Natural killer cell treated with Interleukin-12 subunit alpha and Interleukin-12 subunit beta and Interleukin-15 and Interleukin-18, amount 100 ng/mL, for 72 hours (primary cell): ENCODE measurements around the gene TTC7B. TPM values are rescaled to one million over a fixed set of nuclear protein-coding genes. Genes with fewer than 3 reads are reported as not detected.

ENCODE experiments used
- ATAC-seq, 2 donors: fragments of 150-1000 bp; cut with Tn5 transposase in 1 of 2; sonication (Bioruptor Pico), chemical (Tn5 transposase) in 1 of 2; 2 replicates each; pipeline ENCODE4 v1.10.0; 2021
- DNase-seq: peaks from one replicate; pipeline ENCODE4 v3.0.0; 2022; ENCODE audit warnings: low spot score
- H3K27ac Mint-ChIP-seq, 2 donors: 1 replicate in 1 of 2; 2 replicates in 1 of 2; pipeline ENCODE4 v1.8.0; 2022; ENCODE audit warnings: mixed read lengths in 2 of 2, mild to moderate bottlenecking in 1 of 2, moderate library complexity in 1 of 2
- H3K27me3 Mint-ChIP-seq, 2 donors: 1 replicate in 1 of 2; 2 replicates in 1 of 2; pipeline ENCODE4 v1.8.0; 2022; ENCODE audit warnings: mixed read lengths in 2 of 2
- H3K36me3 Mint-ChIP-seq: one replicate; pipeline ENCODE4 v1.8.0; 2022; ENCODE audit warnings: mixed read lengths
- H3K4me1 Mint-ChIP-seq, 2 donors: 1 replicate in 1 of 2; 2 replicates in 1 of 2; pipeline ENCODE4 v1.8.0; 2022; ENCODE audit warnings: low read depth in 2 of 2, mixed read lengths in 2 of 2, mild to moderate bottlenecking in 1 of 2
- H3K4me3 Mint-ChIP-seq: one replicate; pipeline ENCODE4 v1.8.0; 2022; ENCODE audit warnings: mixed read lengths
- H3K9me3 Mint-ChIP-seq: 2 replicates; pipeline ENCODE4 v1.8.0; 2022; ENCODE audit warnings: mixed read lengths
- total RNA-seq, 2 donors: library from RNA; stranded (reverse); gene quantifications; one replicate each; pipeline ENCODE4 v1.2.3, GENCODE V29; 2022

The TTC7B gene
- total RNA-seq, 2 donors from 2014 or later, result 8.9 to 24.5 TPM

DNA sequence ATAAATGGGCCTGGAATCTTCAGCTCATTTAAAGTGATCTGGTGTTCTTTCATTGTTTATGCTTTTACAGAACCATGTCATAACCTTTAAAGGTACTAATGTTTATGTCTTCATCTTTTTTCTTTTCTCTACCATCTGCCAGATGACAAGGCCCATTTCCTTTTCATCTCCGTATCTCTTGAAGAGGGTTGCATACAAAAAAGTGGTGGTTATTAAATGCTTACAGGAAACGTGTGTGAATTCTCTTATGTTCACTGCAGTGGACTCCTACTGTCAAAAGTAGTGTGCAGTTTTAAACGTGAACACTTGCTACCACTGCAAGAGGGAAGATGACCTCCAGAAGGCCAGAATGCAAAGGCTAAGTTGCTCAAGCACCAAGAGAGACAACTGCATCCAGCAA, 91.4 kb downstream of the TTC7B start:
- no peaks in the 10 kb centered on the region for H3K36me3 Mint-ChIP-seq
- H3K27me3 Mint-ChIP-seq, result no peaks in the 10 kb centered on the region
- no peaks in the 10 kb centered on the region for H3K9me3 Mint-ChIP-seq
- no peak for DNase-seq
- no peaks in the 10 kb centered on the region for H3K4me1 Mint-ChIP-seq
- no peak overlapping the region for H3K4me3 Mint-ChIP-seq
- ATAC-seq, result no peak
- H3K27ac Mint-ChIP-seq, result no peak overlapping the region

DNA sequence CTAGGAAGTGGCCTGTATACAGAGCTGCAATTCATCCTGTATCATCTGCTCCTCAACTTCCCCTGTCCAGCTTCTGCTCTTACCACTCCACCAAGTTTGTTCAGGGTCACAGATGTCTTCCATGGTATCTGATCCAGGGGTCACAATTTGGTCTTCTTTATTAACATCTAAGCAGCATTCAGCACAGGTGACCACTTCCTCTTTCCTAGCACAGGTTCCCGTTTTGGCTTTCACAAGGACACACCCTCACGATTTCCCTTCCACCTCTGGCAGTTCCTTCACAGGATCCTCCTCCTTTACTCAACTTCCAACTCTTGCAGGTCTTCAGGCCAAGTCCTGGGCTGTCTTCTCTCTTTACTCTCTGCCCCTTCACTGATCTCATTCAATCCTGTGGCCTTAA, 93.6 kb downstream of the TTC7B start:
- H3K9me3 Mint-ChIP-seq, result no peaks in the 10 kb centered on the region
- DNase-seq (no peak), ATAC-seq (no peak)
- no peak overlapping the region for H3K4me3 Mint-ChIP-seq
- H3K4me1 Mint-ChIP-seq, result no peaks in the 10 kb centered on the region
- H3K27ac Mint-ChIP-seq, result no peak overlapping the region
- H3K27me3 Mint-ChIP-seq, result no peaks in the 10 kb centered on the region
- no peaks in the 10 kb centered on the region for H3K36me3 Mint-ChIP-seq

DNA sequence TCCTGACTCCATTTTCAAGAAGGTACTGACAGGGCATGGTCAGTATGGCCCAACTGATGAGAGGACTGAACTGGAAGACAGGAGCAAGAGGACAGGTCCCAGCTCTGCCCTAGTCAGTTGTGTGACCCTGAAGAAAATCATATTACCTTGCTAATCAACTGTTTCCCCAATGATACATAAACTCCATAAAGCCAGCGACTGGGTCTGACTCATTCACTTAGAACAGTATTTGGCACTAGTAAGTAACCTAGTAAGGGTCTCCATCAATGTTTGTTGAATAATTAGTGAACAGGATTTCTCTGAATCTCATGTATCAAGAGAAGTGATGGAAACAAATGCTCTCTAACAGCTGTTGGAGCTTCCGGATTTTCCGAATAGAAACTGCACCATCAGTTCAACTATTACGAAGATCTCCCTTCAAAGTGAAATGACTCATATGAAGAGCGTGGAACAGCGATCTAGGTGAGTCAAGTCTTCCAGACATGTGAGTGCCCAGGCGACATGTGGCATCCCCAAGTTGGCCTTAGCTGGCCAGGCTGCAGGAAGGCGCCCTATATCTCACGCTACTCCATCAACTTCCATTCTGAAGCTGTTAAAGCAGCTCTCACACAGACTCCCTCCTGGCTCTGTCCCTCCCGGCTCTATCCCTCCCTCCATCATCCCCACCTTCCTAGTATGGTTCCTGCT, 94.5 kb downstream of the TTC7B start:
- Mint-ChIP-seq H3K4me1 (no peaks in the 10 kb centered on the region), H3K9me3 (no peaks in the 10 kb centered on the region), H3K4me3 (no peak overlapping the region), H3K36me3 (no peaks in the 10 kb centered on the region), H3K27me3 (peaks cover 0 to 2% of the 10 kb centered on the region in 2 donors), H3K27ac (no peak overlapping the region)
- DNase-seq (no peak), ATAC-seq (no peak)

DNA sequence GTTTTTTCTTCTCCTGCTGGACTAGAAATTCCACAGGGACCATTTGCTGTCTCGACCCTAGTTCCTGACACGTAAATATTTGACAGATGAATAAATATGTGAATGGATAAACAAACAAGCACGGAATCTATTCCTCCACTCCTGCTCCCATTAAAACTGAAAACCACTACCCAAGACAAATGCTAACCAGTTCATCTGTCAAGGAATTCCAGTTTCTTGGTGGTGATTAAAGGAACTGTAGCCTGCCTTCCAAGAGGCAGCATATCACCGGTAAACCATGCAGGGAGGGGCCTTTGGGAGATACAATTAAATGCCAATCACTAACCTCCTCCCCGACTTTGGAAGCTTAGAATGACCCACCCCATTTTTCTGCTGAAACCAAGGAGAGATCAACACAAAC, 95.4 kb downstream of the TTC7B start:
- Mint-ChIP-seq H3K9me3 (no peaks in the 10 kb centered on the region), H3K27ac (no peak overlapping the region), H3K4me1 (no peaks in the 10 kb centered on the region), H3K36me3 (no peaks in the 10 kb centered on the region), H3K4me3 (no peak overlapping the region), H3K27me3 (peaks cover 0 to 7% of the 10 kb centered on the region in 2 donors)
- DNase-seq (no peak), ATAC-seq (no peak)

DNA sequence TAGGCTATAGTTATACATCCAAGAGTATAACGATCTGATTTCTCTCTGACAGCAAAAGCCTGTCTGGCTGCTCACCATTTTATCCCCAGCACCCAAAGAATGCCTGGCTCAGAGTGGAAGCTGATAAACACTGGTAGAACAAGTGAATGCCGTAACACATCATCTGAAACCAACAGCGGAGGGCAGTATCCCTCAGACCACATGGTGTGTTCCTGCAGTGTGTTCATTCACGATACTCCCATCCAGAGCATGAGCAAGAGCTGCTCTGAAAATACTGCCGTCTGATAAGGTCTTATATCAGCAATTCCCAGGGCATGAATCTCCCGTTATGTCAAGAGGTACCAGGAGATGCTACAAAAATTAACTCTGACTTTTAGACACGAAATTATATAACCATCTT, 95.9 kb downstream of the TTC7B start:
- Mint-ChIP-seq H3K27ac (no peak overlapping the region), H3K4me1 (no peaks in the 10 kb centered on the region), H3K27me3 (peaks cover 0 to 7% of the 10 kb centered on the region in 2 donors), H3K4me3 (no peak overlapping the region), H3K9me3 (no peaks in the 10 kb centered on the region), H3K36me3 (no peaks in the 10 kb centered on the region)
- ATAC-seq (no peak), DNase-seq (no peak)

DNA sequence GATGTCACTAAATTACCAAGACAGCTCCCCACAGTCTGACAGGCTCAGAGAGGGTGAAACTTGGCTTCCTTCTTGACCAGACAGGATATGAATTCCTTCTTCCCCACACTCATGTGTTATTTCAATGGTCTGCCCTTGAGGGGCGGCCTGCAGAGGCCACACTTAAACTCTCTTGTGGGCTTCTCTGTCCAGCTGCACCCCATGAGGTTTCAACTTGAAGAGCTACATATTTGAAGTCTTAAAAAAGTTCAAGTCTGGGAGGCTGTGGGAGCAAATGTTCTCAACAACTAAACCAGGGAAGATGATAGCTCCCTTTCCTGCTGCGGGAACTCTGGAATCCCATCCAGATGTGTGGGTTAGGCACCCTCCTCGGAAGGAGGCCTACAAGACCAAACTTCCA, 98.3 kb downstream of the TTC7B start:
- H3K4me3 Mint-ChIP-seq, result no peak overlapping the region
- H3K27me3 Mint-ChIP-seq, result peaks cover 4 to 12% of the 10 kb centered on the region in 2 donors
- no peaks in the 10 kb centered on the region for H3K9me3 Mint-ChIP-seq
- ATAC-seq (no peak), DNase-seq (no peak)
- no peak overlapping the region for H3K27ac Mint-ChIP-seq
- H3K4me1 Mint-ChIP-seq, result no peaks in the 10 kb centered on the region
- H3K36me3 Mint-ChIP-seq, result no peaks in the 10 kb centered on the region

DNA sequence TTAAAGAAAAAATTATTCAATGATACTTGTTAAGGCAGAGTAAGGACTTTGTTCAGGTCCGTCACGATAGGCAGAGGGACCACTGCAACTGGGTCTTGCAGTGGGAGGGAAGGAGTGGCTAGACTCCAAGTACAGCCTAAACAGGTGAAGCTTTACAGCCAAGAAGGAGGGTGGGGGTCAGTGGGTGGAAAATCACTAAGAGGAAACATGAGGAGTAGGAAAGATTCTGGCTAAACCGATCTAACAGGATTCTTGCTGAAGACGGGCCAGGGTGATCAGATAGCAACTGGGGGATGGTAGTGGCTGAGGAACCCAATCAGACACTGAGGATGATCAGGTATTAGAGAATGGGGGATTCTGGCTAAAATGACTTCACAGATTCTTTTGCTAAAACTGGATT, 100.2 kb downstream of the TTC7B start:
- Mint-ChIP-seq H3K4me3 (no peak overlapping the region), H3K4me1 (no peaks in the 10 kb centered on the region), H3K27me3 (peaks cover 4 to 12% of the 10 kb centered on the region in 2 donors), H3K9me3 (no peaks in the 10 kb centered on the region), H3K36me3 (no peaks in the 10 kb centered on the region), H3K27ac (no peak overlapping the region)
- DNase-seq, result no peak
- ATAC-seq, result no peak

DNA sequence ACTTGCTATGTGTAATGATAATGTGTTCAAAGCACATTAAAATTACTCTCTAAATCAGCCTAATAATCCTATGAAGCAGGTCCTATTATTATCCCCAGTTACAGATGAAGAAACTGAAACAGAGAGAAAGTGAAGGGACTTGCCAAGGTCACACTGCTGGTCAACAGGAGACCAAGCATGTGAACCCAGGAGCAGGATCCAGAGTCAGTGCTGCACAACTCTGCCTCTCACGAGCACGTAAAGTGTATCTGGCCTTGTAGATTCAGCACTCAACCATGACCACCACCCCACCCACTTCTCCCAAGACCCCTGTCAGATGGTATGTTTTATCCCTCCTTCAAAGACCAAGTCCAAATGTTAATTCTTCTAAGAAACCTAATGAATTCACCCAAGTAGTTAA, 100.7 kb downstream of the TTC7B start:
- H3K36me3 Mint-ChIP-seq, result no peaks in the 10 kb centered on the region
- H3K9me3 Mint-ChIP-seq, result no peaks in the 10 kb centered on the region
- H3K27me3 Mint-ChIP-seq, result peaks cover 4 to 12% of the 10 kb centered on the region in 2 donors
- H3K4me3 Mint-ChIP-seq, result no peak overlapping the region
- no peak for ATAC-seq
- no peaks in the 10 kb centered on the region for H3K4me1 Mint-ChIP-seq
- H3K27ac Mint-ChIP-seq, result no peak overlapping the region
- DNase-seq, result no peak

DNA sequence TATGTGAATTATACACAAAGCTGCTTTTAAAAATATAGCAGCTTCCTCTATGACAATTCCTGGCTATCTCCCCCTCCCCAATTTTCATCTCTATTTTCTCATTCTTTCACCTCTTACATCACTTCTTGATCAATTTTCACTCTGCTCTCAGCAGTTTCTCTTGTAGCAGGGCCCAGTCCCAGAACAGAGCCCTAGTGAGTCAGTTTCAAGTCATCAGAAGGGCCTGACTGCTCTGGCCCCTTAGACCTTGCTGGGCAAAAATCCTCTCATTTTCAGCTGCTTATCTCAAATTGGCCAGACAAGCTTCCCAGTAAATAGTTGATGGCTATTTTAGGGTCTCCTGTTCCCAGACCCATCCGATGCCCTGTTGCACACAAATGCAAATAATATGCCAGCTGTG, 101.4 kb downstream of the TTC7B start:
- no peaks in the 10 kb centered on the region for H3K9me3 Mint-ChIP-seq
- H3K27me3 Mint-ChIP-seq, result peaks cover 9 to 12% of the 10 kb centered on the region in 2 donors
- ATAC-seq (no peak), DNase-seq (no peak)
- no peaks in the 10 kb centered on the region for H3K36me3 Mint-ChIP-seq
- H3K4me3 Mint-ChIP-seq, result no peak overlapping the region
- H3K4me1 Mint-ChIP-seq, result no peaks in the 10 kb centered on the region
- no peak overlapping the region for H3K27ac Mint-ChIP-seq

DNA sequence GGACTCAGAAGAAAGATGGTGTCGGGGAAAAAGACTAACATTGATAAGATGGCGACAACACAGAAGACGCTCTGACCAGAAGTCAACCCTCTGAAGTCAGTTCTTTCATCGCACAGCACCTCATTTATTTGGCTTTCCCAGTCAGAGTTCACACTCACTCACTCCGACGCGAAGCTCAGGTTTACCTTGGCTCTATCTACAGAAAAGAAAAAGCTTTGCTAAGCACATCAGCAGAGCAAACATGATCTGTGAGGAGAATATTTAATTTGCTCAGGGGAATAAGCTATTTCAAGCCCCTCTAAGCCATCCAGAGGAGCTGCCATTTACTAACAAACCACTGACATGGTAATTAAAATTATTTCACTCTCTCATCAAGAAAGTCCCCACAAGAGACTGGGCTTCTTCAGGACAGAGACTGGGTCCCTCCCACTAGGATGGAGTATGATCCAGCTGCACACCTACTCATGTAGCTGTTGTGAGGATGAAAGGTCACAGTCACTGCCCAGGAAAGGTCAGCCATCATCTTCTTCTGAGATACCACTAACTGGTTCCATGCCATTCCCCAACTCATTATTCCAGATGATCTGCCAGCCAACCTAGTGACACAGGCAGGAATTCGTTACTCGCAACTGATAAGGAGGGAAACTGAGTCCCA, 111.4 kb downstream of the TTC7B start:
- H3K9me3 Mint-ChIP-seq, result no peaks in the 10 kb centered on the region
- H3K36me3 Mint-ChIP-seq, result no peaks in the 10 kb centered on the region
- H3K4me3 Mint-ChIP-seq, result no peak overlapping the region
- H3K27ac Mint-ChIP-seq, result no peak overlapping the region
- no peak for DNase-seq
- H3K4me1 Mint-ChIP-seq, result no peaks in the 10 kb centered on the region
- no peak for ATAC-seq
- peaks cover 0 to 4% of the 10 kb centered on the region in 2 donors for H3K27me3 Mint-ChIP-seq

DNA sequence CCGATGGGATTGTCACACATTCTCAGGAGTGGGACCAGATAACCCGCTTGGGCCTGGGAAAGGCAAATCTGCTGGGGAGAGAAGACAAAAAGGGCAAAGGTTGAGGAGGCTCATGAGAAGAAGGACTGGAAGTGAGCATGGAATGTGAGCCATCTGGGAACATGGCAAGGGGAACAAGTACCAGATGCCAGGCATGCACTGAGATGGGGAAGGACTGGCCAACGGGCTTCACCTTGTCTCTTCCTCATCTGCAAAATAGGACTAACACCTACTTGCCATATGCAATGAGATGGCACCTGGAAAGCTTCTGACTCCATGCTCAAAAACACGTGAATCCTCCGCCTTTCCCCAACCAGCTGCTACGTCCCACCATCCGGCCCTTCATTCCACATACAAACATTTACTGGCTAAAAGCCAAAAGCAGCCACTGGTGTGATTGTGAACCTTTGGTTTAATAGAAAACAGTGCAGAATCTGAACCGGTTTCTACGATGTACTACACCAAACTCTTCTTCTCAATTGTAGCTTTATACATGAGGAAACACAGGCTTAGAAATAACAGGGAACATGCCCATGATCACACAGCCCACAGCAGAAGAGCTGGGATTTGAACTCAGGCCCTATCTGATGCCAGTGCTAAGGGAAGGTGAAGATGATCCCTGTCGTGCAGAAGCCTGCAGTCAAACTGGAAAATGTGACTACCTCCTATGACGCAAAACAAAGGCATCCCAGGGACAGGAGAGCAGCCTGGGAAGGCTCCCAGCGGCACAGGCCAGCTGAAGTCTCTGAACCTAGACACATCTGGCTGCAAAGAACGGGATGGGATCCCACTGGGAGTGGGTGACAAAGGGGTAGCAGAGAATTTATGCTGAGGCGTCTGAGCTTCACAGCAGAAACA, 112.1 kb downstream of the TTC7B start:
- ATAC-seq, result no peak
- Mint-ChIP-seq H3K27ac (no peak overlapping the region), H3K27me3 (peaks cover 0 to 4% of the 10 kb centered on the region in 2 donors), H3K9me3 (no peaks in the 10 kb centered on the region), H3K4me3 (no peak overlapping the region), H3K36me3 (no peaks in the 10 kb centered on the region), H3K4me1 (no peaks in the 10 kb centered on the region)
- no peak for DNase-seq

DNA sequence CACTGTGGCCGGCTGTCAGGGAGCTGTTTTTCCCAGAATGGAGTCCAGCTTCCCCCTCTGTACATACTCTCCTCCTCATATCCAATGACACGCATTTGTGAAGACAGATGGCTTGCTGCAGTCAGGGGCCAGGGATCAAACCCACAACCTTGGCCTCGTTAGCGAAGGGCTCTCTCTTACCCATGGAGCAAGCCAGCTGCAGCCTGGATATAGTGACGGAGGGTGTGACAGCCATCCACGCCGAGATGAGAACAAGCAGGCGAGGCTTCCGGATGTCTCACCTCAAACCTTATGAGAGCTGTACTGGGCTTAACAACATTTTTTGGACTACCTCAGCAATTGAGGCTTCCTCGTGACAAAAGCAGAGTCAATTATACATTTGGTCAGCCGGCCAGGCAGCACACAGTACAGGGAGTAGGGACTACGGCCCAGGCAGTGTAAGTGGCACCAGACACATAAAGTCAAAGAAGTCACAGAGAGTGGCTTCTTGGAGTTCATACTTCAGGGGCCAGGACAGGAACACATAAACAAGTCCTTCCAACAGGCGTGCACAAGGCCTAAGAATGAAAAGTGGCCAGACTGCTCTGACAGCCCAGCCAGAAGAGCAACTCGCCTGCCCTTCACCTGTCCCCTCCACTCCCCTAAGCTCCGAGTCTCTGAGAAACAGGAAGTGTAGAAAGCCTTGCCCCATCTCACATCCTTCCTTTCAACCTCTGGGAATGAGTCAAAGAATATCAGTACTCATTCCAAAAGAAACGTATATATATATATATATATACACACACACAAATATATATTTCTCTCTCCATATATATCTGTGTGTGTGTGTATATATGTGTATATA, 115.1 kb downstream of the TTC7B start:
- Mint-ChIP-seq H3K4me1 (no peaks in the 10 kb centered on the region), H3K9me3 (no peaks in the 10 kb centered on the region), H3K36me3 (no peaks in the 10 kb centered on the region), H3K27ac (no peak overlapping the region), H3K27me3 (peaks cover 0 to 6% of the 10 kb centered on the region in 2 donors), H3K4me3 (no peak overlapping the region)
- DNase-seq, result no peak
- ATAC-seq, result peak; percentile 26 to 53

DNA sequence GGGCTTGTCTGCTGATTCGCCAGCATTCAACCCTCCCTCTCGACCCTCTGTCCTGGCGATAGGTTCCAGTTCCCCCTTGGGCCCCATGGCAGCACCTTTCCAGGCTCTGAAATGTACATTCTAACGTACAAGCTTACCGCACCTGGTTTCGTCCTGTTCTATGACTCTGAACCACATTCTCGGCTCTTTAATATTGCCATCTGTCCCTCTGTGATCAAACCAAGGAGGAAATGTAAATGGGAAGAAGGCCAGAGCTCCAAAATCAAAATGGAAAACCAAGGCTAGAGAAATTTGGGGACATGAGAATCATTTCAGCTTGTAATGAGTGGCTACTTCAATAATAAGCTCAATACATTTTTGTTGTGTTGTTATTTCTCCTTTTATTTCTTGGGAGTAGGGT, 117.2 kb downstream of the TTC7B start:
- DNase-seq (no peak), ATAC-seq (no peak)
- H3K4me1 Mint-ChIP-seq, result no peaks in the 10 kb centered on the region
- no peaks in the 10 kb centered on the region for H3K36me3 Mint-ChIP-seq
- H3K4me3 Mint-ChIP-seq, result no peak overlapping the region
- H3K9me3 Mint-ChIP-seq, result no peaks in the 10 kb centered on the region
- peaks cover 0 to 6% of the 10 kb centered on the region in 2 donors for H3K27me3 Mint-ChIP-seq
- no peak overlapping the region for H3K27ac Mint-ChIP-seq
